HS-27A (cell line): ENCODE data around the gene SLC6A14.

Experiments
- DNase-seq: peaks from one replicate; pipeline ENCODE4 v3.0.0-alpha.2; 2012; ENCODE audit warnings: low read depth, missing footprints

Gene SLC6A14

GRCh38 chrX:116436358-116436816 lies at the start of gene SLC6A14:
Gene SLC6A14 (plus strand): TSS chrX:116436606. CDS start chrX:116436710, 104 bp downstream.
- DNase-seq = no peak

- DNase-seq = no peak
Measured at GRCh38 chrX:116395752-116396151, 40.7 kb upstream of the SLC6A14 start.

- DNase-seq = no peak
Measured at GRCh38 chrX:116399681-116400080, 36.7 kb upstream of the SLC6A14 start.

- DNase-seq = no peak
Measured at GRCh38 chrX:116409219-116409618, 27.2 kb upstream of the SLC6A14 start.

GRCh38 chrX:116413273-116413672 lies 23.1 kb upstream of the SLC6A14 start:
- DNase-seq = no peak

GRCh38 chrX:116417214-116417613 lies 19.2 kb upstream of the SLC6A14 start:
- DNase-seq = no peak

GRCh38 chrX:116417968-116418367 lies 18.4 kb upstream of the SLC6A14 start:
- no peak for DNase-seq

GRCh38 chrX:116427978-116428377 lies 8.4 kb upstream of the SLC6A14 start:
- no peak for DNase-seq

GRCh38 chrX:116435597-116435996 lies 809 bp upstream of the SLC6A14 start:
- no peak for DNase-seq

GRCh38 chrX:116449156-116449555 lies 12.8 kb downstream of the SLC6A14 start:
- no peak for DNase-seq

GRCh38 chrX:116462822-116463221 lies 26.4 kb downstream of the SLC6A14 start, which contains the start of gene CT83:
Gene CT83 (minus strand): TSS chrX:116462976. CDS start chrX:116462856, 120 bp downstream.
- DNase-seq = no peak

GRCh38 chrX:116480059-116480458 lies 43.7 kb downstream of the SLC6A14 start:
- no peak for DNase-seq

GRCh38 chrX:116490104-116490503 lies 53.7 kb downstream of the SLC6A14 start:
- DNase-seq = no peak

GRCh38 chrX:116493271-116493670 lies 56.9 kb downstream of the SLC6A14 start:
- no peak for DNase-seq

- DNase-seq = no peak
Measured at GRCh38 chrX:116499780-116500179, 63.4 kb downstream of the SLC6A14 start.
